Activated B cell treated with CpG ODN at 0.5 μM for 24 hours (primary cell): ENCODE data around the gene GFY. TPM values are rescaled to one million over a fixed set of nuclear protein-coding genes. Genes with fewer than 3 reads are reported as not detected.
A peak's percentile ranks its signal among the peaks of the same experiment; 100 is the strongest.

ENCODE experiments used
- ATAC-seq: fragments of 200-7000 bp; cut with Tn5 transposase; one replicate; pipeline ENCODE4 v1.10.0; 2021; ENCODE audit warnings: low read depth, mild to moderate bottlenecking, moderate library complexity
- CTCF ChIA-PET: fragments of 350-600 bp; sonication (Branson Sonifier 250); formaldehyde crosslinking; loops from one replicate; lab custom pipeline; 2021; ENCODE audit warnings: antibody characterized with exemption; lab: Charles Lee
- POLR2A ChIA-PET: fragments of 350-600 bp; sonication (Branson Sonifier 250); formaldehyde crosslinking; loops from one replicate; lab custom pipeline; 2021; ENCODE audit warnings: antibody characterized with exemption; lab: Charles Lee
- DNase-seq: peaks from one replicate; pipeline ENCODE4 v3.0.0; 2022
- H3K27ac Mint-ChIP-seq: one replicate; pipeline ENCODE4 v1.8.0; 2020; ENCODE audit warnings: mixed read lengths
- H3K27me3 Mint-ChIP-seq: one replicate; pipeline ENCODE4 v1.8.0; 2021; ENCODE audit warnings: mixed read lengths
- H3K36me3 Mint-ChIP-seq: one replicate; pipeline ENCODE4 v1.8.0; 2021; ENCODE audit warnings: low read depth, mixed read lengths
- H3K4me1 Mint-ChIP-seq: one replicate; pipeline ENCODE4 v1.8.0; 2021; ENCODE audit warnings: mixed read lengths
- H3K4me3 Mint-ChIP-seq: one replicate; pipeline ENCODE4 v1.8.0; 2020; ENCODE audit warnings: mild to moderate bottlenecking, mixed read lengths
- H3K9me3 Mint-ChIP-seq: one replicate; pipeline ENCODE4 v1.8.0; 2020; ENCODE audit warnings: mixed read lengths
- CTCF ChIP-seq: fragments of 200-600 bp; IDR thresholded peaks from one replicate; pipeline ENCODE4 v1.8.0; 2022; ENCODE audit warnings: antibody characterized with exemption, mild to moderate bottlenecking
- intact Hi-C: fragments of 100-400 bp; cut with micrococcal nuclease; formaldehyde crosslinking; loops from one replicate; pipeline ENCODE4 v1.15.1; 2024
- total RNA-seq: library from RNA; stranded (reverse); gene quantifications from 2 replicates; pipeline ENCODE4 v1.2.3, GENCODE V29; 2022

Gene GFY
- total RNA-seq, 1 donor from 2014 or later = not detected

DNA sequence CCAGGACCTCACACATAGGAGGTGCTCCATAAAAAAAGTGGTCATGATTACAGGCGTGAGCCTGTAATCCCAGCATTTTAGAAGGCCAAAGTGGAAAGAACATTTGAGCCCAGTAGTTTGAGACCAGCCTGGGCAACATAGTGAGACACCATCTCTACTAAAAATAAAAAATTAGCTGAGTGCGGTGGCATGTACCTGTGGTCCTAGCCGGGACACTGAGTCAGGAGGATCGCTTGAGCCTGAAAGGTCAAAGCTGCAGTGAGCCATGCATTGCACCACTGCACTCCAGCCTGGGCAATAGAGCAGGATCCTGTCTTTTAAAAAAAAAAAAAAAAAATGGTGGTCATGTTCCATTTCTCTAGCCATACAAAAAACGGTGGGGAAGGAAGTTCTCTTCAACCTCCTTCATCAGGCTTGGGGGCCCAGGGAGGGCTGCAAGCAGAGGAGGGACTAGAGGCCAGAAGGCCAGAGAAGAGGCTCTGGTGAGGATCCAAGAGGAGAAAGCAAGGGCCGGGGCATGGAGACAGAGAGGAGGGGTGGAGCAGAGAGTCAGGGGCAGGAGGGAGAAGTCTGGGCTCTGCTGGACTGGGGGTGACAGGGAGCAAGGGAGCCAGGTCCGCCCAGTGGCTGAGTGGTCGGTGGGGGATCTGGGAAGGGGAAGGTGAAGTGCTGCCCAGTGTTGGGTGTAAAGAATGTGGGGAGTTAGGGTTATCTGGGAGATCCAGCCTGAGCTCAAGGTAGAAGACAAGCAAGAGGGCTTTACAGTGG lies 28.3 kb upstream of the GFY start:
- Mint-ChIP-seq H3K4me1 (peaks cover 5% of the 10 kb centered on the region), H3K9me3 (no peaks in the 10 kb centered on the region), H3K36me3 (no peaks in the 10 kb centered on the region), H3K27me3 (no peaks in the 10 kb centered on the region), H3K4me3 (no peak overlapping the region), H3K27ac (no peak overlapping the region)
- DNase-seq = no peak
- TF ChIP-seq CTCF = no peak
- intact Hi-C loops = no loop called here
- ATAC-seq = no peak
- ChIA-PET POLR2A (no interaction called here), CTCF (no interaction called here)

- CTCF ChIA-PET = no interaction called here
- POLR2A ChIA-PET = no interaction called here
- H3K4me3 Mint-ChIP-seq = no peak overlapping the region
- no peaks in the 10 kb centered on the region for H3K36me3 Mint-ChIP-seq
- intact Hi-C loops = no loop called here
- TF ChIP-seq CTCF = no peak
- H3K27me3 Mint-ChIP-seq = no peaks in the 10 kb centered on the region
- no peak overlapping the region for H3K27ac Mint-ChIP-seq
- peaks cover 4% of the 10 kb centered on the region for H3K4me1 Mint-ChIP-seq
- ATAC-seq (no peak), DNase-seq (no peak)
- H3K9me3 Mint-ChIP-seq = no peaks in the 10 kb centered on the region
These were observed 27.1 kb upstream of the GFY start for GRCh38 chr19:49398001-49398615.

DNA sequence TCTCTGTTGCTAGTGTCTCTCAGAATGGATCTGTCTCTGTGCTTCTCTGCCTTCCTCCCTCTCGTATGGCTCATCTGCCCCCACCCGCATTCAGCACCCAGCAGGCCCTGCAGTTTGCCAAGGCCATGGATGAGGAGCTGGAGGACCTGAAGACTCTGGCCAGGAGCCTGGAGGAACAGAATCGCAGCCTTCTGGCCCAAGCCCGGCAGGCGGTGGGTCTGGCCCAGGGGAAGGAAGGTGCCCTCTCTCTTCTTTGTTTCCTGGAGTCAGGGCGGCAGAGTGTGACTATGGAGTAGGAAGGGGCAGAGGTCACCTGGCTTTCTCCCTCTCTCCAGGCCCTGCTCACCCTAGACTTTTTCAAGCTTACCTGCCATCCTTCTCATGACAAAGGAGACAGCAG lies 26.3 kb upstream of the GFY start:
- H3K36me3 Mint-ChIP-seq = no peaks in the 10 kb centered on the region
- H3K27me3 Mint-ChIP-seq = no peaks in the 10 kb centered on the region
- POLR2A ChIA-PET = no interaction called here
- DNase-seq (no peak), ATAC-seq (no peak)
- peaks cover 12% of the 10 kb centered on the region for H3K4me1 Mint-ChIP-seq
- intact Hi-C loops = no loop called here
- H3K4me3 Mint-ChIP-seq = no peak overlapping the region
- CTCF ChIA-PET = no interaction called here
- no peaks in the 10 kb centered on the region for H3K9me3 Mint-ChIP-seq
- H3K27ac Mint-ChIP-seq = no peak overlapping the region
- no peak for TF ChIP-seq CTCF

GRCh38 chr19:49400029-49400428 lies 25.2 kb upstream of the GFY start:
- Mint-ChIP-seq H3K27me3 (no peaks in the 10 kb centered on the region), H3K36me3 (no peaks in the 10 kb centered on the region), H3K9me3 (no peaks in the 10 kb centered on the region), H3K4me3 (no peak overlapping the region), H3K4me1 (peaks cover 14% of the 10 kb centered on the region), H3K27ac (no peak overlapping the region)
- no peak for ATAC-seq
- no peak for DNase-seq
- CTCF ChIA-PET = no interaction called here
- POLR2A ChIA-PET = no interaction called here
- TF ChIP-seq CTCF = no peak
- intact Hi-C loops = no loop called here

- Mint-ChIP-seq H3K27ac (peak overlapping the region; percentile 77), H3K4me3 (no peak overlapping the region), H3K27me3 (no peaks in the 10 kb centered on the region), H3K4me1 (peaks cover 28% of the 10 kb centered on the region), H3K9me3 (no peaks in the 10 kb centered on the region), H3K36me3 (no peaks in the 10 kb centered on the region)
- peak; percentile 87 for ATAC-seq
- TF ChIP-seq CTCF = no peak
- ChIA-PET CTCF (interaction anchor here (0.6 to 1.5 kb wide), 4 partner anchors 12 to 178 kb away, joined by 3 to 7 read pairs (median 3); no protein-coding TSS in a partner anchor), POLR2A (interaction anchor here (0.5 to 1.7 kb wide), 10 partner anchors 12 to 410 kb away, joined by 3 to 5 read pairs (median 3); partner anchors contain the start of genes ALDH16A1, CD37, PIH1D1 and RUVBL2)
- intact Hi-C loops = loop anchor here (1.0 kb wide), 1 partner anchor 12 kb away; no protein-coding TSS in a partner anchor
- no peak for DNase-seq
These were observed 21.6 kb upstream of the GFY start for GRCh38 chr19:49403404-49404187.
